H9 (cell line): Measurements from ENCODE around the gene DHH. TPM values are rescaled to one million over a fixed set of nuclear protein-coding genes. Genes with fewer than 3 reads are reported as not detected.

Source experiments
- DNase-seq: peaks from one replicate; pipeline ENCODE4 v3.0.0-alpha.2; 2017
- H2AFZ ChIP-seq: one replicate; pipeline ENCODE4 v1.6.1; 2013; ENCODE audit warnings: mild to moderate bottlenecking, low read length, control low read depth, moderate library complexity
- H2AK5ac ChIP-seq: 2 replicates; pipeline ENCODE4 v1.6.1; 2013; ENCODE audit warnings: low read length, control low read depth, mixed read lengths; ENCODE audit not compliant: insufficient read length
- H2BK120ac ChIP-seq: one replicate; pipeline ENCODE4 v1.6.1; 2013; ENCODE audit warnings: low read depth, mild to moderate bottlenecking, low read length, control low read depth, inconsistent platforms; ENCODE audit not compliant: poor library complexity, severe bottlenecking
- H2BK12ac ChIP-seq: 2 replicates; pipeline ENCODE4 v1.6.1; 2013; ENCODE audit warnings: low read length, control low read depth, mixed read lengths, low read depth; ENCODE audit not compliant: insufficient read length
- H2BK15ac ChIP-seq: 2 replicates; pipeline ENCODE4 v1.6.1; 2013; ENCODE audit warnings: low read depth, low read length, control low read depth
- H2BK20ac ChIP-seq: one replicate; pipeline ENCODE4 v1.6.1; 2013; ENCODE audit warnings: low read depth, mild to moderate bottlenecking, low read length, control low read depth, inconsistent platforms; ENCODE audit not compliant: poor library complexity, severe bottlenecking
- H2BK5ac ChIP-seq: 2 replicates; pipeline ENCODE4 v1.6.1; 2013; ENCODE audit warnings: low read length, control low read depth, mixed read lengths; ENCODE audit not compliant: insufficient read length
- H3K14ac ChIP-seq: 2 replicates; pipeline ENCODE4 v1.6.1; 2013; ENCODE audit warnings: low read length, control low read depth; ENCODE audit not compliant: insufficient read depth
- H3K18ac ChIP-seq: 2 replicates; pipeline ENCODE4 v1.6.1; 2013; ENCODE audit warnings: low read depth, mild to moderate bottlenecking, mixed read lengths, low read length, control low read depth; ENCODE audit not compliant: insufficient read length
- H3K23ac ChIP-seq: 2 replicates; pipeline ENCODE4 v1.6.1; 2013; ENCODE audit warnings: low read length, control low read depth, mixed read lengths, low read depth; ENCODE audit not compliant: insufficient read length
- H3K23me2 ChIP-seq: 2 replicates; pipeline ENCODE4 v1.6.1; 2013; ENCODE audit warnings: low read depth, mild to moderate bottlenecking, mixed read lengths, low read length, control low read depth; ENCODE audit not compliant: insufficient read length, poor library complexity, severe bottlenecking
- H3K27ac ChIP-seq: 2 replicates; pipeline ENCODE4 v1.5.1; 2013; ENCODE audit warnings: low read length, control low read depth, mixed read lengths, low read depth; ENCODE audit not compliant: insufficient read length
- H3K27me3 ChIP-seq: 2 replicates; pipeline ENCODE4 v1.6.1; 2013; ENCODE audit warnings: low read length, control low read depth, inconsistent platforms; ENCODE audit not compliant: insufficient read depth
- H3K4ac ChIP-seq: 2 replicates; pipeline ENCODE4 v1.6.1; 2013; ENCODE audit warnings: low read depth, mild to moderate bottlenecking, control low read depth, inconsistent platforms, low read length, moderate library complexity
- H3K4me1 ChIP-seq: 2 replicates; pipeline ENCODE4 v1.6.1; 2013; ENCODE audit warnings: low read length, control low read depth, inconsistent platforms; ENCODE audit not compliant: insufficient read depth
- H3K4me2 ChIP-seq: 2 replicates; pipeline ENCODE4 v1.6.1; 2013; ENCODE audit warnings: low read length, control low read depth, mixed read lengths; ENCODE audit not compliant: insufficient read length, insufficient read depth
- H3K56ac ChIP-seq: 2 replicates; pipeline ENCODE4 v1.6.1; 2013; ENCODE audit warnings: low read depth, mild to moderate bottlenecking, mixed read lengths, low read length, control low read depth; ENCODE audit not compliant: insufficient read length
- H3K79me1 ChIP-seq: 2 replicates; pipeline ENCODE4 v1.6.1; 2013; ENCODE audit warnings: low read depth, mild to moderate bottlenecking, moderate library complexity, low read length, control low read depth, inconsistent platforms; ENCODE audit not compliant: insufficient read depth, poor library complexity, severe bottlenecking
- H3K79me2 ChIP-seq: 2 replicates; pipeline ENCODE4 v1.6.1; 2013; ENCODE audit warnings: low read length, control low read depth, inconsistent platforms; ENCODE audit not compliant: insufficient read depth
- H3K9ac ChIP-seq: 2 replicates; pipeline ENCODE4 v1.6.1; 2013; ENCODE audit warnings: low read length, control low read depth, mixed read lengths; ENCODE audit not compliant: insufficient read length; ENCODE audit errors: extremely low read depth
- H3K9me3 ChIP-seq: one replicate; pipeline ENCODE4 v1.6.1; 2013; ENCODE audit warnings: low read depth, low read length, inconsistent platforms; ENCODE audit not compliant: control insufficient read depth
- H3T11ph ChIP-seq: one replicate; pipeline ENCODE4 v1.6.1; 2013; ENCODE audit warnings: mild to moderate bottlenecking, low read length, control low read depth, inconsistent platforms
- H4K20me1 ChIP-seq: one replicate; pipeline ENCODE4 v1.6.1; 2013; ENCODE audit not compliant: control insufficient read depth, insufficient read length, insufficient read depth
- H4K5ac ChIP-seq: 2 replicates; pipeline ENCODE4 v1.6.1; 2013; ENCODE audit warnings: low read depth, mild to moderate bottlenecking, mixed read lengths, low read length, control low read depth; ENCODE audit not compliant: insufficient read length
- H4K8ac ChIP-seq: replicated peaks from 2 replicates; pipeline ENCODE4 v1.6.1; 2013; ENCODE audit warnings: low read length, control low read depth, mixed read lengths, low read depth; ENCODE audit not compliant: insufficient read length
- H4K91ac ChIP-seq: 2 replicates; pipeline ENCODE4 v1.6.1; 2013; ENCODE audit warnings: low read depth, mild to moderate bottlenecking, moderate library complexity, mixed read lengths, low read length, control low read depth; ENCODE audit not compliant: insufficient read length
- H3K27ac Mint-ChIP-seq, 3 experiments: 2 replicates in 2 of 3; 3 replicates in 1 of 3; pipeline ENCODE4 v1.8.0; 2020 to 2021; ENCODE audit warnings: mixed read lengths in 3 of 3, mild to moderate bottlenecking in 1 of 3, moderate library complexity in 1 of 3
- H3K27me3 Mint-ChIP-seq: 2 replicates; pipeline ENCODE4 v1.8.0; 2021; ENCODE audit warnings: low read depth, mild to moderate bottlenecking, moderate library complexity, mixed read lengths
- H3K36me3 Mint-ChIP-seq, 3 experiments: 2 replicates in 2 of 3; 3 replicates in 1 of 3; pipeline ENCODE4 v1.8.0; 2020 to 2021; ENCODE audit warnings: low read depth in 3 of 3, mixed read lengths in 3 of 3; ENCODE audit not compliant: insufficient read depth in 1 of 3
- H3K4me1 Mint-ChIP-seq, 2 experiments: 2 replicates each; pipeline ENCODE4 v1.8.0; 2020; ENCODE audit warnings: mixed read lengths in 2 of 2
- H3K4me3 Mint-ChIP-seq, 2 experiments: 2 replicates in 1 of 2; 3 replicates in 1 of 2; pipeline ENCODE4 v1.8.0; 2020 to 2021; ENCODE audit warnings: mild to moderate bottlenecking in 2 of 2, mixed read lengths in 2 of 2, moderate library complexity in 1 of 2
- H3K9me3 Mint-ChIP-seq, 2 experiments: 2 replicates in 1 of 2; 3 replicates in 1 of 2; pipeline ENCODE4 v1.8.0; 2020; ENCODE audit warnings: mild to moderate bottlenecking in 2 of 2, mixed read lengths in 2 of 2, moderate library complexity in 1 of 2
- CTCF ChIP-seq: fragments of 200-600 bp; sonication (generic); conservative IDR thresholded peaks from 3 replicates; pipeline ENCODE4 v1.8.0; 2021; ENCODE audit warnings: antibody characterized with exemption, mild to moderate bottlenecking
- WGBS: extraction: QIAGEN DNeasy Blood & Tissue Kit; methylation state at CpG from one replicate; pipeline ENCODE4 v1.1.7; 2013; ENCODE audit warnings: missing lambda C conversion rate, low lambda C conversion rate, mixed read lengths; ENCODE audit not compliant: insufficient read length; ENCODE audit errors: extremely low coverage; 5-methylcytosine and 5-hydroxymethylcytosine counted together
- total RNA-seq: library from RNA; stranded (reverse); gene quantifications from 2 replicates; pipeline ENCODE4 v1.2.1, GENCODE V29; 2021

The DHH gene
- total RNA-seq, 1 experiment from 2014 or later, result 0.20 TPM

- no peaks in the 10 kb centered on the region for H3K79me1 ChIP-seq
- Mint-ChIP-seq H3K27ac (no peak overlapping the region), H3K4me1 (no peaks in the 10 kb centered on the region), H3K27me3 (no peaks in the 10 kb centered on the region), H3K4me3 (no peak overlapping the region), H3K36me3 (peaks cover 71 to 98% (median 94%) of the 10 kb centered on the region in 3 experiments), H3K9me3 (no peaks in the 10 kb centered on the region)
- no peaks in the 10 kb centered on the region for H3K4me1 ChIP-seq
- no peak overlapping the region for H4K5ac ChIP-seq
- H3K18ac ChIP-seq, result no peak overlapping the region
- H2AFZ ChIP-seq, result no peak overlapping the region
- H3K9ac ChIP-seq, result no peak overlapping the region
- no peaks in the 10 kb centered on the region for H3K9me3 ChIP-seq
- H3K4ac ChIP-seq, result no peak overlapping the region
- H3K56ac ChIP-seq, result no peak overlapping the region
- no peak for TF ChIP-seq CTCF
- H4K91ac ChIP-seq, result no peak overlapping the region
- H2BK120ac ChIP-seq, result no peak overlapping the region
- H3K4me2 ChIP-seq, result no peak overlapping the region
- H2AK5ac ChIP-seq, result no peak overlapping the region
- no peak overlapping the region for H4K8ac ChIP-seq
- H3K27me3 ChIP-seq, result no peaks in the 10 kb centered on the region
- H3K14ac ChIP-seq, result no peak overlapping the region
- H3K23ac ChIP-seq, result no peak overlapping the region
- H3K23me2 ChIP-seq, result no peaks in the 10 kb centered on the region
- no peak overlapping the region for H2BK20ac ChIP-seq
- no peak for DNase-seq
- H3K79me2 ChIP-seq, result no peaks in the 10 kb centered on the region
- WGBS, result no CpG with 5 or more reads among the region's 12 CpGs
- H2BK12ac ChIP-seq, result no peak overlapping the region
- no peak overlapping the region for H2BK15ac ChIP-seq
- no peak overlapping the region for H3K27ac ChIP-seq
- no peak overlapping the region for H3T11ph ChIP-seq
- no peaks in the 10 kb centered on the region for H4K20me1 ChIP-seq
- H2BK5ac ChIP-seq, result no peak overlapping the region
Observed at GRCh38 chr12:49044660-49045059, 49.9 kb downstream of the DHH start.
